HepG2 (cell line): ENCODE data around the gene ATG13. TPM values are rescaled to one million over a fixed set of nuclear protein-coding genes. Genes with fewer than 3 reads are reported as not detected.

Source experiments
- ATAC-seq: fragments of 200-7000 bp; cut with Tn5 transposase; 3 replicates; pipeline ENCODE4 v1.9.1; 2020; ENCODE audit warnings: mild to moderate bottlenecking, moderate library complexity
- BruUV-seq: library from RNA; stranded (reverse); fragments of 400-500 nt; replicated peaks from 2 replicates; lab custom pipeline; 2021; lab: Mats Ljungman, UMichigan
- CTCF ChIA-PET: fragments of 300-600 bp; formaldehyde crosslinking; extraction: SDS; loops from one replicate; lab custom pipeline; 2021; ENCODE audit warnings: low total read pairs, inconsistent platforms, low intra/inter-chr PET ratio; lab: Yijun Ruan, JAX
- POLR2A ChIA-PET: fragments of 350-600 bp; sonication (Branson Sonifier 250); formaldehyde crosslinking; loops from one replicate; lab custom pipeline; 2020; ENCODE audit warnings: antibody characterized with exemption, inconsistent platforms; lab: Yijun Ruan, JAX
- DNase-seq: peaks from one replicate; pipeline ENCODE4 v3.0.0-alpha.2; 2015; ENCODE audit warnings: low spot score
- FAIRE-seq: peaks from 3 replicates; lab custom pipeline; 2011; peaks lifted over from hg19 to GRCh38; lab: Jason Lieb, UNC
- H2AFZ ChIP-seq: one replicate; pipeline ENCODE4 v1.6.1; 2011; ENCODE audit warnings: low read length, inconsistent platforms
- H3K27ac ChIP-seq: fragments of 300-600 bp; 3 replicates; pipeline ENCODE4 v1.8.0; 2011; ENCODE audit warnings: mixed run types, mild to moderate bottlenecking, mixed read lengths, low read length, inconsistent platforms; ENCODE audit not compliant: insufficient read depth; ENCODE audit errors: extremely low read length
- H3K27me3 ChIP-seq, 2 experiments: fragments of 200-600 bp in 1 of 2; 2 replicates in 1 of 2; 3 replicates in 1 of 2; pipeline versions ENCODE4 v1.6.0 to v1.8.0; 2011; ENCODE audit warnings: low read length in 2 of 2, mild to moderate bottlenecking in 2 of 2, moderate library complexity in 2 of 2, inconsistent platforms in 1 of 2; ENCODE audit not compliant: insufficient read depth in 2 of 2, control insufficient read depth in 1 of 2
- H3K36me3 ChIP-seq, 2 experiments: fragments of 200-600 bp in 1 of 2; replicated peaks in 1 of 2; 2 replicates in 1 of 2; 3 replicates in 1 of 2; pipeline versions ENCODE4 v1.5.1 to v1.8.0; 2011; ENCODE audit warnings: low read length in 2 of 2, inconsistent platforms in 1 of 2; ENCODE audit not compliant: insufficient read depth in 2 of 2, control insufficient read depth in 1 of 2
- H3K4me1 ChIP-seq: 2 replicates; pipeline ENCODE4 v1.5.1; 2012; ENCODE audit warnings: low read length, inconsistent platforms; ENCODE audit not compliant: insufficient read depth
- H3K4me2 ChIP-seq: 2 replicates; pipeline ENCODE4 v1.6.0; 2011; ENCODE audit warnings: low read depth, low read length, inconsistent platforms
- H3K4me3 ChIP-seq, 3 experiments: fragments of 200-600 bp in 1 of 3; sonication (generic), shearing (Covaris generic) in 1 of 3; replicated peaks in 1 of 3; 2 replicates each; pipeline ENCODE4 v1.5.1; 2011 to 2016; ENCODE audit warnings: low read length in 3 of 3, inconsistent platforms in 2 of 3, low read depth in 2 of 3, mild to moderate bottlenecking in 2 of 3, control low read depth in 1 of 3, mixed read lengths in 1 of 3; ENCODE audit not compliant: insufficient read depth in 1 of 3
- H3K79me2 ChIP-seq: one replicate; pipeline ENCODE4 v1.6.1; 2011; ENCODE audit warnings: low read length, inconsistent platforms; ENCODE audit not compliant: insufficient read depth
- H3K9ac ChIP-seq: 2 replicates; pipeline ENCODE4 v1.6.0; 2011; ENCODE audit warnings: mild to moderate bottlenecking, low read depth, low read length, inconsistent platforms; ENCODE audit not compliant: insufficient read depth
- H3K9me3 ChIP-seq: 2 replicates; pipeline ENCODE4 v1.5.1; 2012; ENCODE audit warnings: mild to moderate bottlenecking, low read length
- H4K20me1 ChIP-seq: 2 replicates; pipeline ENCODE4 v1.6.0; 2011; ENCODE audit warnings: inconsistent platforms, mild to moderate bottlenecking, low read length, moderate library complexity; ENCODE audit not compliant: insufficient read depth
- ESRRA ChIP-seq: sonication (generic); formaldehyde crosslinking; IDR thresholded peaks from 2 replicates; pipeline ENCODE4 v1.5.1; 2020; ENCODE audit warnings: mild to moderate bottlenecking, low read depth, missing genetic modification reagents
- POLR2G ChIP-seq: fragments of 200-400 bp; formaldehyde crosslinking; IDR thresholded peaks from 2 replicates; pipeline ENCODE4 v1.6.1; 2018; ENCODE audit warnings: mild to moderate bottlenecking, low read depth, low read length, moderate library complexity
- RXRB ChIP-seq: IDR thresholded peaks from 2 replicates; pipeline ENCODE4 v1.6.1; 2016; ENCODE audit warnings: borderline replicate concordance, missing genetic modification reagents, missing compliant biosample characterization
- SKIL ChIP-seq: sonication (generic); formaldehyde crosslinking; IDR thresholded peaks from 2 replicates; pipeline ENCODE4 v1.8.0; 2022; ENCODE audit warnings: missing genetic modification reagents, mild to moderate bottlenecking, moderate library complexity, borderline replicate concordance
- ZNF446 ChIP-seq: sonication (generic); formaldehyde crosslinking; IDR thresholded peaks from 2 replicates; pipeline ENCODE4 v1.5.0; 2020; ENCODE audit warnings: mild to moderate bottlenecking, missing genetic modification reagents
- ZNF496 ChIP-seq: sonication (generic); formaldehyde crosslinking; IDR thresholded peaks from 2 replicates; pipeline ENCODE4 v1.8.1; 2023; ENCODE audit warnings: mild to moderate bottlenecking, moderate library complexity, missing genetic modification reagents; ENCODE audit not compliant: insufficient replicate concordance
- ZNF597 ChIP-seq: sonication (generic); formaldehyde crosslinking; IDR thresholded peaks from 2 replicates; pipeline ENCODE4 v1.5.0; 2020; ENCODE audit warnings: missing genetic modification reagents
- ZNF615 ChIP-seq: sonication (generic); formaldehyde crosslinking; IDR thresholded peaks from 2 replicates; pipeline ENCODE4 v1.5.0; 2020; ENCODE audit warnings: mild to moderate bottlenecking, missing genetic modification reagents, borderline replicate concordance
- ZNF709 ChIP-seq: sonication (generic); formaldehyde crosslinking; IDR thresholded peaks from 2 replicates; pipeline ENCODE4 v1.5.0; 2020; ENCODE audit warnings: mild to moderate bottlenecking, missing genetic modification reagents
- ZNF816 ChIP-seq: sonication (generic); formaldehyde crosslinking; IDR thresholded peaks from 2 replicates; pipeline ENCODE4 v1.8.0; 2022; ENCODE audit warnings: missing genetic modification reagents, mild to moderate bottlenecking, borderline replicate concordance
- ZSCAN21 ChIP-seq: sonication (generic); formaldehyde crosslinking; IDR thresholded peaks from 2 replicates; pipeline ENCODE4 v1.8.0; 2022; ENCODE audit warnings: mild to moderate bottlenecking, missing genetic modification reagents, moderate library complexity, borderline replicate concordance
- WGBS: methylation state at CpG from one replicate; pipeline ENCODE4 v1.1.6; 2017; ENCODE audit warnings: low lambda C conversion rate; 5-methylcytosine and 5-hydroxymethylcytosine counted together
- in situ Hi-C: cut with HindIII; loops from 2 replicates; pipeline ENCODE4 v1.10.0; 2017; ENCODE audit warnings: low pct_unique_long_range_greater_than_20kb; ENCODE audit not compliant: extremely low pct_ligation_motif_present
- intact Hi-C: fragments of 100-400 bp; cut with micrococcal nuclease; formaldehyde crosslinking; loops from one replicate; pipeline ENCODE4 v1.10.0; 2022; ENCODE audit not compliant: unreplicated experiment
- polyA plus RNA-seq, 8 experiments: library from polyadenylated mRNA; depleted of rRNA in 3 of 8; stranded (reverse) in 7 of 8; unstranded in 1 of 8; fragments of >200 nt; fragmentation: Illumina TruSeq in 4 of 8; extraction: Trizol in 4 of 8; gene quantifications; 2 replicates each; pipeline versions ENCODE4 v1.2.1 to v1.2.3, GENCODE V29; 2011 to 2016; ENCODE audit warnings: low read depth in 4 of 8, missing spikeins in 1 of 8, mixed read lengths in 1 of 8; ENCODE audit not compliant: insufficient read depth in 1 of 8
- total RNA-seq, 5 experiments: library from RNA; depleted of rRNA; stranded (reverse); fragments of >200 nt; fragmentation: Illumina TruSeq; extraction: Trizol; gene quantifications; 2 replicates each; pipeline ENCODE4 v1.2.3, GENCODE V29; 2016; ENCODE audit warnings: low read depth in 1 of 5

The ATG13 gene
- total and polyA plus RNA-seq, 2 of the 13 experiments (the other 11 are each of a cell fraction or from before 2014, with no cell fraction given): 55.0 to 77.3 TPM

GRCh38 chr11:46710821-46711269 lies 93.5 kb downstream of the ATG13 start:
- Histone ChIP-seq H3K79me2 (no peaks in the 10 kb centered on the region), H3K27me3 (no peaks in the 10 kb centered on the region), H2AFZ (no peak overlapping the region), H3K9me3 (no peaks in the 10 kb centered on the region), H3K4me2 (no peak overlapping the region), H3K9ac (no peak overlapping the region), H4K20me1 (no peaks in the 10 kb centered on the region), H3K27ac (no peak overlapping the region), H3K4me3 (no peak overlapping the region), H3K4me1 (peaks cover 46% of the 10 kb centered on the region), H3K36me3 (peaks cover 2 to 11% of the 10 kb centered on the region in 2 experiments; a peak in 4 of 5 replicates)
- ChIA-PET POLR2A (interaction anchor here (1.5 kb wide), 1 partner anchor 10 kb away, joined by 6 read pairs; the partner anchor contains the start of genes ARHGAP1 and ZNF408), CTCF (no interaction called here)
- BruUV-seq: no TSS peak
- ATAC-seq (peak; percentile 29; the same call in 2 of the 3 replicates), FAIRE-seq (no peak), DNase-seq (no peak)
- intact Hi-C loops: no loop called here
- in situ Hi-C loops: no loop called here
- WGBS: 93% methylated on average over 10 of the region's 10 CpGs
- TF ChIP-seq ZNF709 (CRISPR knock-in tag): no peak
- no peak for TF ChIP-seq ESRRA (CRISPR knock-in tag)
- TF ChIP-seq SKIL: no peak
- no peak for TF ChIP-seq ZNF615 (CRISPR knock-in tag)
- TF ChIP-seq RXRB (CRISPR knock-in tag): no peak
- no peak for TF ChIP-seq ZNF597 (CRISPR knock-in tag)
- no peak for TF ChIP-seq ZNF446 (CRISPR knock-in tag)
- no peak for TF ChIP-seq ZSCAN21 (CRISPR knock-in tag)
- TF ChIP-seq ZNF816: no peak
- TF ChIP-seq POLR2G: no peak
- no peak for TF ChIP-seq ZNF496 (CRISPR knock-in tag)
